Tibial nerve (tissue), 3 donors: Measurements from ENCODE around the gene PCNX2.

Experiments
- POLR2A ChIP-seq, 2 donors: fragments of 450-650 bp; IDR thresholded peaks; one replicate each; pipeline ENCODE4 v1.6.1; 2017; ENCODE audit warnings: antibody characterized with exemption in 2 of 2, mild to moderate bottlenecking in 2 of 2, moderate library complexity in 2 of 2
- TF ChIP-seq, protein P1 (sequence below), 5 experiments: fragments of 200-600 bp in 3 of 5; fragments of 450-650 bp in 2 of 5; sonication (generic) in 3 of 5; IDR thresholded peaks; one replicate each; pipeline ENCODE4 v1.5.1; 2016 to 2019; ENCODE audit warnings: antibody characterized with exemption in 5 of 5, mild to moderate bottlenecking in 3 of 5, moderate library complexity in 2 of 5

DNA sequence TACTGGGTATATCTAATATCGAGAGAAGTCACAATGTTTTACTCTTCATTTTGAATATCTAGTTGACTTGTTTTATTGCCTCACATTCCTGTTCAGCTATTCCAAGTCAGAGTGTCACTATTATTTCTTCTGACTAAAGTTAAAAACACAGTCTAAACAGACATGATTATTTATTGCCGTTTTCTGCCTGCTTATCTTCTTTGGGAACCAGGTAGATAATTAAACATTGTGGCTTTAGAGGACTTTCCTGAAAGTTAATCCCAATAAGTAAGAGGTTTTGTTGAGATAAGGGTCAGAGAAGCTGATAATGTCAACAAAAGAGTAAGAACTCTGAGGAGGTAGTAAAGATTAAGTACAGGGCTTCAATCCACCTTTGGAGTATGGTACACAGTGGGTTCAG, 53.8 kb downstream of the PCNX2 start:
- TF ChIP-seq, protein P1, sequence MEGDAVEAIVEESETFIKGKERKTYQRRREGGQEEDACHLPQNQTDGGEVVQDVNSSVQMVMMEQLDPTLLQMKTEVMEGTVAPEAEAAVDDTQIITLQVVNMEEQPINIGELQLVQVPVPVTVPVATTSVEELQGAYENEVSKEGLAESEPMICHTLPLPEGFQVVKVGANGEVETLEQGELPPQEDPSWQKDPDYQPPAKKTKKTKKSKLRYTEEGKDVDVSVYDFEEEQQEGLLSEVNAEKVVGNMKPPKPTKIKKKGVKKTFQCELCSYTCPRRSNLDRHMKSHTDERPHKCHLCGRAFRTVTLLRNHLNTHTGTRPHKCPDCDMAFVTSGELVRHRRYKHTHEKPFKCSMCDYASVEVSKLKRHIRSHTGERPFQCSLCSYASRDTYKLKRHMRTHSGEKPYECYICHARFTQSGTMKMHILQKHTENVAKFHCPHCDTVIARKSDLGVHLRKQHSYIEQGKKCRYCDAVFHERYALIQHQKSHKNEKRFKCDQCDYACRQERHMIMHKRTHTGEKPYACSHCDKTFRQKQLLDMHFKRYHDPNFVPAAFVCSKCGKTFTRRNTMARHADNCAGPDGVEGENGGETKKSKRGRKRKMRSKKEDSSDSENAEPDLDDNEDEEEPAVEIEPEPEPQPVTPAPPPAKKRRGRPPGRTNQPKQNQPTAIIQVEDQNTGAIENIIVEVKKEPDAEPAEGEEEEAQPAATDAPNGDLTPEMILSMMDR (IDR thresholded peaks at IDR 0.05), result no peak
- no peak for TF ChIP-seq POLR2A (IDR thresholded peaks at IDR 0.05)
